ENCODE measurements around the gene EFEMP1.

The EFEMP1 gene

GRCh38 chr2:55923091-55923981 is at the start of gene EFEMP1:
TSS of gene EFEMP1 (minus strand) at chr2:55923782. CDS start at chr2:55922440, 1,342 bp downstream.
- Histone ChIP-seq H3K27me3 (no peaks in the 10 kb centered on the region), H3K27ac (no peak within 1 kb of the TSS), H3K9me3 (replicated peaks in 1 of 11) (peaks cover 11 to 34% (median 20%) of the 10 kb centered on the region in 11 experiments), H3K4me2 (no peak within 1 kb of the TSS), H3K4me1 (no peaks in the 10 kb centered on the region), H3K36me3 (peaks cover 0 to 37% (median 14%) of the 10 kb centered on the region in 11 experiments; a peak in 10 of 22 replicates), H4K20me1 (no peaks in the 10 kb centered on the region), H3K9ac (no peak within 1 kb of the TSS), H3K4me3 (no peak within 1 kb of the TSS)
- TF ChIP-seq Cebpa-rat (IDR thresholded peaks at IDR 0.05): no peak

- Histone ChIP-seq H3K36me3 (no peaks in the 10 kb centered on the region), H3K27me3 (no peaks in the 10 kb centered on the region), H4K20me1 (no peaks in the 10 kb centered on the region), H3K4me2 (peak overlapping the region in 3 of 11 experiments; percentile 4 to 18 (median 11); a peak in 1 of 22 replicates), H3K27ac (no peak overlapping the region), H3K4me1 (peaks cover 0 to 17% (median 4%) of the 10 kb centered on the region in 10 experiments; a peak in 11 of 20 replicates), H3K9me3 (replicated peaks in 1 of 11) (peaks cover 4 to 15% (median 6%) of the 10 kb centered on the region in 11 experiments; a peak in 8 of 22 replicates), H3K4me3 (no peak overlapping the region), H3K9ac (no peak overlapping the region)
- no peak for TF ChIP-seq Cebpa-rat (IDR thresholded peaks at IDR 0.05)
These were observed 46.9 kb upstream of the EFEMP1 start for GRCh38 chr2:55970500-55970899.

GRCh38 chr2:55968941-55969340 is 45.4 kb upstream of the EFEMP1 start:
- H3K9ac ChIP-seq: no peak overlapping the region
- no peak overlapping the region for H3K27ac ChIP-seq
- peaks cover 4 to 13% (median 8%) of the 10 kb centered on the region in 11 experiments; a peak in 9 of 22 replicates for H3K9me3 ChIP-seq (replicated peaks in 1 of 11)
- TF ChIP-seq Cebpa-rat (IDR thresholded peaks at IDR 0.05): no peak
- no peaks in the 10 kb centered on the region for H3K27me3 ChIP-seq
- H4K20me1 ChIP-seq: no peaks in the 10 kb centered on the region
- H3K4me1 ChIP-seq: peaks cover 0 to 24% (median 7%) of the 10 kb centered on the region in 10 experiments; a peak in 11 of 20 replicates
- H3K36me3 ChIP-seq: no peaks in the 10 kb centered on the region
- H3K4me2 ChIP-seq: no peak overlapping the region
- no peak overlapping the region for H3K4me3 ChIP-seq

GRCh38 chr2:55966401-55967118 is 43.0 kb upstream of the EFEMP1 start:
- H3K4me1 ChIP-seq: peaks cover 4 to 33% (median 16%) of the 10 kb centered on the region in 10 experiments; a peak in 16 of 20 replicates
- H3K9me3 ChIP-seq (replicated peaks in 1 of 11): peaks cover 4 to 26% (median 17%) of the 10 kb centered on the region in 11 experiments; a peak in 13 of 22 replicates
- H3K4me2 ChIP-seq: peak overlapping the region in 3 of 11 experiments; percentile 21 to 27 (median 26); a peak in 6 of 22 replicates
- no peaks in the 10 kb centered on the region for H3K27me3 ChIP-seq
- H3K27ac ChIP-seq: no peak overlapping the region
- H3K36me3 ChIP-seq: no peaks in the 10 kb centered on the region
- no peak overlapping the region for H3K4me3 ChIP-seq
- H4K20me1 ChIP-seq: no peaks in the 10 kb centered on the region
- no peak overlapping the region for H3K9ac ChIP-seq
- no peak for TF ChIP-seq Cebpa-rat (IDR thresholded peaks at IDR 0.05)

GRCh38 chr2:55965966-55966365 is 42.4 kb upstream of the EFEMP1 start:
- Histone ChIP-seq H3K9ac (no peak overlapping the region), H3K4me3 (no peak overlapping the region), H3K27ac (no peak overlapping the region), H3K36me3 (no peaks in the 10 kb centered on the region), H3K27me3 (no peaks in the 10 kb centered on the region), H3K4me1 (peaks cover 4 to 37% (median 20%) of the 10 kb centered on the region in 10 experiments; a peak in 17 of 20 replicates), H3K9me3 (replicated peaks in 1 of 11) (peaks cover 4 to 26% (median 17%) of the 10 kb centered on the region in 11 experiments; a peak in 13 of 22 replicates), H4K20me1 (no peaks in the 10 kb centered on the region), H3K4me2 (peak overlapping the region in 5 of 11 experiments; percentile 9 to 27 (median 21); a peak in 8 of 22 replicates)
- no peak for TF ChIP-seq Cebpa-rat (IDR thresholded peaks at IDR 0.05)

- Histone ChIP-seq H3K4me2 (peak overlapping the region in 5 of 11 experiments; percentile 5 to 27 (median 14); a peak in 9 of 22 replicates), H3K4me3 (no peak overlapping the region), H3K9ac (no peak overlapping the region), H3K27ac (no peak overlapping the region), H4K20me1 (no peaks in the 10 kb centered on the region), H3K9me3 (replicated peaks in 1 of 11) (peaks cover 4 to 26% (median 17%) of the 10 kb centered on the region in 11 experiments; a peak in 13 of 22 replicates), H3K36me3 (no peaks in the 10 kb centered on the region), H3K27me3 (no peaks in the 10 kb centered on the region), H3K4me1 (peaks cover 4 to 39% (median 20%) of the 10 kb centered on the region in 10 experiments; a peak in 17 of 20 replicates)
- TF ChIP-seq Cebpa-rat (IDR thresholded peaks at IDR 0.05): no peak
These were observed 41.7 kb upstream of the EFEMP1 start for GRCh38 chr2:55965276-55965675.

GRCh38 chr2:55962915-55963314 is 39.3 kb upstream of the EFEMP1 start:
- H3K9ac ChIP-seq: no peak overlapping the region
- no peaks in the 10 kb centered on the region for H3K27me3 ChIP-seq
- no peaks in the 10 kb centered on the region for H4K20me1 ChIP-seq
- H3K36me3 ChIP-seq: no peaks in the 10 kb centered on the region
- no peak overlapping the region for H3K4me3 ChIP-seq
- peaks cover 4 to 53% (median 20%) of the 10 kb centered on the region in 10 experiments; a peak in 17 of 20 replicates for H3K4me1 ChIP-seq
- no peak overlapping the region for H3K27ac ChIP-seq
- no peak for TF ChIP-seq Cebpa-rat (IDR thresholded peaks at IDR 0.05)
- peaks cover 0 to 27% (median 11%) of the 10 kb centered on the region in 11 experiments; a peak in 13 of 22 replicates for H3K9me3 ChIP-seq (replicated peaks in 1 of 11)
- no peak overlapping the region for H3K4me2 ChIP-seq

- H3K4me3 ChIP-seq: no peak overlapping the region
- H4K20me1 ChIP-seq: no peaks in the 10 kb centered on the region
- peaks cover 4 to 60% (median 20%) of the 10 kb centered on the region in 10 experiments; a peak in 17 of 20 replicates for H3K4me1 ChIP-seq
- H3K9ac ChIP-seq: peak overlapping the region in 1 of 11 experiments; percentile 9; a peak in 1 of 22 replicates
- H3K36me3 ChIP-seq: no peaks in the 10 kb centered on the region
- H3K27ac ChIP-seq: peak overlapping the region in 3 of 11 experiments; percentile 7 to 30 (median 8); a peak in 1 of 22 replicates
- H3K27me3 ChIP-seq: no peaks in the 10 kb centered on the region
- no peak for TF ChIP-seq Cebpa-rat (IDR thresholded peaks at IDR 0.05)
- H3K4me2 ChIP-seq: peak overlapping the region in 10 of 11 experiments; percentile 8 to 55 (median 42); a peak in 16 of 22 replicates
- peaks cover 0 to 38% (median 18%) of the 10 kb centered on the region in 11 experiments; a peak in 13 of 22 replicates for H3K9me3 ChIP-seq (replicated peaks in 1 of 11)
These were observed 37.8 kb upstream of the EFEMP1 start for GRCh38 chr2:55961318-55961911.

Data from BLaER1 treated with 17β-estradiol and CSF1 and Interleukin-3, amounts not matched to agents 10 nM and 100 nM (cell line).